IPS-15b (cell line): ENCODE measurements around the gene PSME3IP1.

Experiments used
- H3K27me3 ChIP-seq: one replicate; pipeline ENCODE4 v1.6.1; 2013; ENCODE audit warnings: low read length; ENCODE audit not compliant: control insufficient read depth, insufficient read depth
- H3K36me3 ChIP-seq: one replicate; pipeline ENCODE4 v1.6.1; 2013; ENCODE audit warnings: low read length; ENCODE audit not compliant: control insufficient read depth, insufficient read depth
- H3K4me1 ChIP-seq: one replicate; pipeline ENCODE4 v1.6.1; 2013; ENCODE audit warnings: mild to moderate bottlenecking, low read length; ENCODE audit not compliant: control insufficient read depth, insufficient read depth
- H3K4me3 ChIP-seq: one replicate; pipeline ENCODE4 v1.5.1; 2013; ENCODE audit warnings: low read depth, low read length
- H3K9ac ChIP-seq: one replicate; pipeline ENCODE4 v1.6.1; 2013; ENCODE audit warnings: low read depth, mild to moderate bottlenecking, low read length
- H3K9me3 ChIP-seq: one replicate; pipeline ENCODE4 v1.6.1; 2013; ENCODE audit warnings: mild to moderate bottlenecking, low read length; ENCODE audit not compliant: control insufficient read depth, insufficient read depth

The PSME3IP1 gene

GRCh38 chr16:57126411-57126810, 59.4 kb downstream of the PSME3IP1 start:
- no peaks in the 10 kb centered on the region for H3K36me3 ChIP-seq
- H3K9ac ChIP-seq: no peak overlapping the region
- H3K9me3 ChIP-seq: no peaks in the 10 kb centered on the region
- no peaks in the 10 kb centered on the region for H3K4me1 ChIP-seq
- H3K27me3 ChIP-seq: no peaks in the 10 kb centered on the region
- H3K4me3 ChIP-seq: no peak overlapping the region

- no peaks in the 10 kb centered on the region for H3K4me1 ChIP-seq
- no peak overlapping the region for H3K4me3 ChIP-seq
- no peak overlapping the region for H3K9ac ChIP-seq
- H3K9me3 ChIP-seq: no peaks in the 10 kb centered on the region
- H3K27me3 ChIP-seq: no peaks in the 10 kb centered on the region
- H3K36me3 ChIP-seq: no peaks in the 10 kb centered on the region
Measured at GRCh38 chr16:57125969-57126368, 59.9 kb downstream of the PSME3IP1 start.

GRCh38 chr16:57125376-57125775, 60.5 kb downstream of the PSME3IP1 start:
- Histone ChIP-seq H3K4me3 (no peak overlapping the region), H3K9me3 (no peaks in the 10 kb centered on the region), H3K27me3 (no peaks in the 10 kb centered on the region), H3K36me3 (no peaks in the 10 kb centered on the region), H3K9ac (no peak overlapping the region), H3K4me1 (no peaks in the 10 kb centered on the region)

DNA sequence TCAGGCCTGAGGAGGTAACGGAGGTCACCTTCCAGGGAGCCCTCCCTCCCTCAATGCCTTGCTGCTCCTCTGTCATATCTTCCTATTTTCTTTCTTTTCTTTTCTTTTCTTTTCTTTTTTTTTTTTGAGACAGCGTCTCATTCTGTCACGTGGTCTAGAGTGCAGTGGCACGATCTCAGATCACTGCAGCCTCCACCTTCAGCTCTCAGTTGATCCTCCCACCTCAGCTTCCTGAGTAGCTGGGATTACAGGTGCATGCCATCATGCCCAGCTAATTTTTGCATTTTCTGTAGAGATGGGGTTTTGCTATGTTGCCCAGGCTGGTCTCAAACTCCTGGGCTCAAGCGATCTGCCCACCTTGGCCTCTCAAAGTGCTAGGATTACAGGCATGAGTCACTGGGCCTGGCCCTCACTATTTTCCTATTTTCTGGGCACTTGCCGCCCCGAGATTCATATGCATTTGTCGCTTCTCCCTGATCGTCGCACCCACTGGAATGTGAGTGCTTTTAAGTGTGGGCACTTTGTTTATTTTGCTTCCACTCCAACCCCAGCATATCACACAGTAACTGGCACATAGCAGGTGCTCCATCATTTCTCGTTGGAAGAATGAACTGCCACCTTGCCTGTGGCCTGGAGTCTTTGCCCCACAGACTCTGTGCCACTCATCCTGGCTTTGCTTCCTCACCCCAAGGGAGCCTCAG, 61.7 kb downstream of the PSME3IP1 start:
- Histone ChIP-seq H3K4me1 (no peaks in the 10 kb centered on the region), H3K27me3 (no peaks in the 10 kb centered on the region), H3K9ac (no peak overlapping the region), H3K9me3 (no peaks in the 10 kb centered on the region), H3K36me3 (no peaks in the 10 kb centered on the region), H3K4me3 (no peak overlapping the region)

DNA sequence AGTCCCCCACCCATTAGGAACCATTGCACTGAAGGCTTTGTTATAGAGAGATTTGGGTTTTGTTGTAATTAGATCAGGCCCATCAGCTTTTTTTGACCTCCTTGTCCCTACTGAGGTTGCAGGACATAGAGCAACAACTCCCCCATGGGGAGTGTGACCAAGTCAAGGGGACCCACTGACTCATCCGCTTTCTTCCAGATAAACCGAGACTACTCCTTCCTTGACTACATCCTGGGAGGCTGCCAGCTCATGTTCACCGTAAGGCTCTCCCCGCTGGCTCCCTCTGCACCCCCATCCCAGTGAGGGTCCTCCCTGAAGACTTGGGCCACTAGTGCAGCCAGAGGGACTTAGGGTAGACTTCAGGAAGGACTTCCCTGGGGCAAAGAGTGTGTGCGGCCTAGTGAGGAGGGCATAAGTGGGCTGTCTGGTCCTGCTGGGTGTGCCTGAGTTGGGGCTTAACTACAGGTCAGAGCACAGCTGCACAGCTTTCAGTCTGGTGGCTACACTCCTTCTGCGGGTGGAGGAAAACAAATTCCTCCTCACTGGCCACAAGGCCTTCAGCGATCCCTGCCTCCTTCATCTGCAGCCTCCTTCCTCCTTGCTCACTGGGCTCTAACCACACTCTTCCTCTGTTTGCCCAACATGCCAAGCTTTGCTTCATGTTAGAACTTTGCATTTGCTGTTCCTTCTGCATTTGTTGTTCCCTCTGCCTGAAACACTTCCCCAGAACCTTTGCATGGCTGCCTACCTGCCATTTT, 62.4 kb downstream of the PSME3IP1 start:
- Histone ChIP-seq H3K9ac (no peak overlapping the region), H3K4me1 (no peaks in the 10 kb centered on the region), H3K36me3 (no peaks in the 10 kb centered on the region), H3K4me3 (no peak overlapping the region), H3K27me3 (no peaks in the 10 kb centered on the region), H3K9me3 (no peaks in the 10 kb centered on the region)

DNA sequence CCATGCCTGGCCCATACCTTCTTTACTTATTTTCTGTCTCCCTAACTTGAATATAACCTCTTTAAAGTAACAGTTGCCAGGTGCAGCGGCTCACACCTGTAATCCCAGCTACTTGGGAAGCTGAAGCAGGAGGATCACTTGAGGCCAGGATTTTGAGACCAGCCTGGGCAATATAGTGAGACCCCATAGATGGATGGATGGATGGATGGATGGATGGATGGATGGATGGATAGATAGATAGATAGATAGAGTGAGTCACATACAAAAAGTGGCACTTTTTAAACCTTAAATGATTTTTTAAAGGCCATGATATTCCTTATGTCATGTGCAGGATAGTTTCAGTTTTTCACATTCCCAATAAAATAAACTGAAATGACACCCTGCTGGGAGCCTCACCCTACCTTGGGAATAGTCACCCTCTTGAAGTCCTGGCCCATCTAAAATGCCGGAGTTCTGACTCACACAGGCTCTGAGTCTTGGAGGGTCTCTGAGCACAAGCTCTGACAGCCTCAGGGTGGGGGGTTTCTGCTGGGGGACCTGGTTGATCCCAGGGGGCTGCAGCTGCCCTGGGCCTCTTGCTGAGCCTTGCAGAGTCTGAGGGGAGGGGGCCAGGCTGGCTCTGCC, 67.3 kb downstream of the PSME3IP1 start:
- Histone ChIP-seq H3K9me3 (no peaks in the 10 kb centered on the region), H3K27me3 (no peaks in the 10 kb centered on the region), H3K9ac (no peak overlapping the region), H3K4me3 (no peak overlapping the region), H3K36me3 (no peaks in the 10 kb centered on the region), H3K4me1 (no peaks in the 10 kb centered on the region)

DNA sequence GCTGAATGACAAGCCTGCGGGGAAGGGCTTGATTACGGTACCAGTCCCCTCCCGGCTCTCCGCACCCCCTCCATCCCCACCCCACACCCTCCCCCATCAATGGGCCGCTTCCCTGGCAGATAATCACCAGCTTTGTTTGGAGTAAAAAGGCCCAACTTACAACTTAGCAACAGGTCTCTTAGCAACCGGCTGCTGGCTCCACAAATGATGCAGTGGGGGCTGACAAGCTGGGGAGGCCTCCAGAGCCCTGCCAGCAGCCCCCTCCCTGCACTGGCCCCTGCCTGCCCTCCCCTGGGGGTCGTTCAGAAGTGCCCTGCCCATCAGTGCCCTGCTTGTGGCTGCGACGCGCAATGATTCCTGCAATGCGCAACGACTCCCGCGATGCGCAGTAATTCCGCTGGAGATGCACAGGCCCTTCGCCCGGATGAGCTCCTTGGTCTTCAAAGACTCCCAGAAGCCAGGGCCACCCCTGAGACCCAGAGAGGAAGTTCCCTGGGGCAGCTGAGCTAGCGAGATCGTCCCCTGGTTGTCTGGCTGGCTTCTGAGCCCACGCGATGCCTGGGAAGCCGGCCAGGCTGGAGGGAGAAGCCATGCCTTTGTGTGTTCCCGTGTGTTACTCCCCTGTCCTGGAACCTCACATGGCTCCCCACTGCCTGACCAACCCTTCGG, 70.2 kb downstream of the PSME3IP1 start:
- Histone ChIP-seq H3K9ac (no peak overlapping the region), H3K36me3 (no peaks in the 10 kb centered on the region), H3K9me3 (no peaks in the 10 kb centered on the region), H3K4me3 (no peak overlapping the region), H3K27me3 (no peaks in the 10 kb centered on the region), H3K4me1 (no peaks in the 10 kb centered on the region)

DNA sequence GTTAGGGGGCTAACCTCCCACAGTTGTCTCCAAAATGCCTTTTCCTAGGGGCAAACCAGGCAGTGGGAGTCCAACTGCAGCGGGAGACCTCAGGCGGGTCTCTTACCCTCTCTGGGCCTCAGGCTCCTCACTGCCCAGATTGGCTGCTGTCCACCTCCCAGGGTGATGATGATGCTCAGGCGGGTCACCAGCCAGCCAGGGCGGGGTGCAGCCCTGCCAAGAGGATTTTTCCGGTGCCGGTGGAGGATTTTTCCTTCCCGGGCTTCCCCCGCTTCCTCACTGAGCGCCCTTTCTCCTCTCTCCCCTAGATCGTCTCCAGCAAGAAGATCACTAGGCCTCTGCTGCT, 70.7 kb downstream of the PSME3IP1 start:
- Histone ChIP-seq H3K4me1 (no peaks in the 10 kb centered on the region), H3K9ac (no peak overlapping the region)

GRCh38 chr16:57113664-57114063, 72.2 kb downstream of the PSME3IP1 start:
- no peaks in the 10 kb centered on the region for H3K27me3 ChIP-seq
- no peak overlapping the region for H3K4me3 ChIP-seq
- no peaks in the 10 kb centered on the region for H3K9me3 ChIP-seq
- no peaks in the 10 kb centered on the region for H3K4me1 ChIP-seq
- no peaks in the 10 kb centered on the region for H3K36me3 ChIP-seq
- H3K9ac ChIP-seq: no peak overlapping the region

More for the DNA sequence above, 70.7 kb downstream of the PSME3IP1 start:
- Histone ChIP-seq H3K27me3 (no peaks in the 10 kb centered on the region), H3K9me3 (no peaks in the 10 kb centered on the region), H3K36me3 (no peaks in the 10 kb centered on the region), H3K4me3 (no peak overlapping the region)

DNA sequence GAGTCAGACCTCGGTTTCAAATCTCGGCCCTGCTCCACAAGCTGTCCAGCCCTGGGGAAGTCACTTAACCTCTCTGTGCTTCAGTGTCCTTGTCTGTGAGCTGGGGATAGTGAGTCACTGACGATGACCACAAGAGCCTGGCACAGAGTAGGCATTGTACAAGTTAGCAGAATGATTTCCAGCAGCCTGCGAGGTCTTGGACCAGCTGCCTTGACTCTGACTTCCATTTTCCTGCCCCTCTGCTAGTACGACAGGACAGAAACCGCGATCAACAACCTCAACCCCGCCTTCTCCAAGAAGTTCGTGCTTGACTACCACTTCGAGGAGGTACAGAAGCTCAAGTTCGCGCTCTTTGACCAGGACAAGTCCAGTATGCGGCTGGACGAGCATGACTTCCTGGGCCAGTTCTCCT, 72.8 kb downstream of the PSME3IP1 start:
- H3K9ac ChIP-seq: no peak overlapping the region
- H3K4me3 ChIP-seq: no peak overlapping the region
- no peaks in the 10 kb centered on the region for H3K27me3 ChIP-seq
- no peaks in the 10 kb centered on the region for H3K4me1 ChIP-seq
- no peaks in the 10 kb centered on the region for H3K36me3 ChIP-seq
- H3K9me3 ChIP-seq: no peaks in the 10 kb centered on the region

- H3K4me1 ChIP-seq: no peaks in the 10 kb centered on the region
- no peak overlapping the region for H3K9ac ChIP-seq
- no peaks in the 10 kb centered on the region for H3K36me3 ChIP-seq
- H3K27me3 ChIP-seq: no peaks in the 10 kb centered on the region
- H3K9me3 ChIP-seq: no peaks in the 10 kb centered on the region
- H3K4me3 ChIP-seq: no peak overlapping the region
Measured at GRCh38 chr16:57112403-57113041, 73.3 kb downstream of the PSME3IP1 start.
